ENCODE data around the gene CASP8AP2. TPM values are rescaled to one million over a fixed set of nuclear protein-coding genes. Genes with fewer than 3 reads are reported as not detected.
"Not testable (repeated sequence)": the region's sequence is repeated elsewhere in the genome, so short reads cannot be mapped to it uniquely, and the experiment has no call there.

CASP8AP2 gene
- total RNA-seq = 10 to 100 TPM; 22.5 to 30.4 TPM
- polyA plus RNA-seq (ENCODE audit: insufficient read length in 2 of 2) = 10 to 100 TPM; 12.3 to 14.6 TPM
- long read RNA-seq, donor 1, partial matches to known transcripts = 0 of 3 reads
- long read RNA-seq, donor 1, other reads (novel, unspliced or antisense) = 0 of 3 reads
- long read RNA-seq, donor 2, partial matches to known transcripts = 0 of 1 reads
- long read RNA-seq, donor 2, other reads (novel, unspliced or antisense) = 0 of 1 reads
- long read RNA-seq, donor 3 = 0 reads
- long read RNA-seq, donor 4, partial matches to known transcripts = 0 of 4 reads
- long read RNA-seq, donor 4, other reads (novel, unspliced or antisense) = 0 of 4 reads

DNA sequence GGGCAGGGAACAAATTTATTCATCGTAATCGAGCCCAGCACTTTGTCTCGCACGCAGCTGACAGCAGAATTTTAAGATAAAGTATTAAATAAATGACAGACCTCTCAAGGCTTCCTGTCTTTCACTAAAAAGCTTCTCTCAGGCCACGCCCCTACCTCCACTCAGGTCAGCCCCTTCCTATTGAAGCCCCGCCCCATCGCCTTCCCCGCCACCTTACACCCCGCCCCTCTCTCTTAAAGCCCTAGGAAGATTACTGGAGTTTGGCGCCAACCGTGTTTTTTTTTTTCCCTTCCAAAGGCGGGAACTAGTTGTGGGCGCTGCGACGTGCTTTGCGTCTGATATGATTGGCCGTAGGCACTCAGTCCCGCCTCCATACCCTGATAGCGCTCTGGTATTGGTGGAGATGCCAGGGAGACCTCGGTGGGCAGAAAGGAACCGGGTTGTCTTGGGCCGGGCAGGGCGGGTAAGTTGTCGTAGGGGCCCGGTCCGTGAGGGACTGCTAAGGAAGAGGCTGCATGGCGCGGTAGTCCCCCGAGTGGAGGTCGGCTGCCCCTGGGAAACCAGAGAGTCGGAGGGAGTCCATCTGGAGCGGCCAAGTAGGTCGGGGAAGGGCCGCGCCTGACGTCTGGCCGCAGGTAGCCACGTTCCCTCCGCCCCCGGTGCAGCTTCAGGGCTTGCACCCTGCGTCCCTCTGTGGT is at the start of gene CASP8AP2:
Gene CASP8AP2 (plus strand): TSS at position 409 of the 698 bp plus-strand sequence.
- Histone ChIP-seq H3K27me3 (ENCODE audit: control insufficient read depth, insufficient read depth, low read length) (no peaks in the 10 kb centered on the region), H3K36me3 (ENCODE audit: control insufficient read depth, insufficient read depth, low read length) (peaks cover 19% of the 10 kb centered on the region), H3K27ac (ENCODE audit: low read depth, low read length) (peak within 1 kb of the TSS; percentile 80), H3K4me3 (ENCODE audit: low read depth, low read length) (peak within 1 kb of the TSS; percentile 99), H3K4me1 (ENCODE audit: control insufficient read depth, insufficient read depth, low read length) (peaks cover 13% of the 10 kb centered on the region), H3K9me3 (ENCODE audit: control insufficient read depth, insufficient read depth, low read length) (no peaks in the 10 kb centered on the region)
- peak; percentile 88 to 100 (median 95) for DNase-seq (ENCODE audit: low read depth in 4 of 6, low spot score in 6 of 6)
- 0% methylated on average over 32 of the region's 41 CpGs for WGBS (ENCODE audit: insufficient coverage)

DNA sequence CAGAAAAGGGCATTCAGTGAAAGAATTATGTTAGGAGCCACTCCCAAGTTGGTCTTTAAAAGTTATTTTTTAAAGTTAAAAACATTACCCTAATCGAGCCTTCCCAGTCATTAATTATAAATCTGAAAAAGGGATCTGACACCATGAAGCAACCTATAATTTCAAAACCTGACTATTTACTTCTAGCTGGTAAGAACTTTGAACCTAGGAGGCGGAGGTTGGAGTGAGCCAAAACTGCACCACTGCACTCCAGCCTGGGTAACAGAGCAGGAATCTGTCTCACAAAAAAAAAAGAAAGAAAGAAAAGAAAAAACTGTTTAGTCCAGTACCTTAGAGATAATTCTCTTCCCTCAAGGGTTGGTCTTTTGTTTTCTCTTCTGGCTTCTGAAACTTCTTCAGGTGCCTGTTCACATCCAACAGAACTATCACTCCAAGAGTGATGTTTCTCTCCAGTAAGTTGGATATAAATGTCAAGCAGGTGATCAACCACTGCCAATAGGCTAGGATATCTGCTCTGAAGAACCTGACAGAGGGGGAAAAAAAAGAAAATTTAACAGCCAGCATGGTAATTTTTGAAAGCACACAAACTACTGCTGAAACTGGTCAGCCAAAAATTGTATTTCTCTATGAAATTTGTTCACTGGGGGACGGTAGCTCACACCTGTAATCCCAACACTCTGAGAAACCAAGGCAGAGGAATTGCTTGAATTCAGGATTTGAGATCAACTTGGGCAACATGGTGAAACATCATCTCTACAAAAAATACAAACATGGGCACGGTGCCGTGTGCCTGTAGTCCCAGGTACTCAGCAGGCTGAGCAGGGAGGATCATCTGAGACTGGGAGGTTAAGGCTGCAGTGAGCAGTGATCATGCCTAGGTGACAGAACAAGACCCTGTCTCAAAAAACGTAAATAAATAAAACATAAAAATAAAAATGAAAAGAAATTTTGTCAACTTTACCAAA is 48.3 kb upstream of the CASP8AP2 start:
- no CpG with 5 or more reads among the region's 6 CpGs for WGBS (ENCODE audit: insufficient coverage)

DNA sequence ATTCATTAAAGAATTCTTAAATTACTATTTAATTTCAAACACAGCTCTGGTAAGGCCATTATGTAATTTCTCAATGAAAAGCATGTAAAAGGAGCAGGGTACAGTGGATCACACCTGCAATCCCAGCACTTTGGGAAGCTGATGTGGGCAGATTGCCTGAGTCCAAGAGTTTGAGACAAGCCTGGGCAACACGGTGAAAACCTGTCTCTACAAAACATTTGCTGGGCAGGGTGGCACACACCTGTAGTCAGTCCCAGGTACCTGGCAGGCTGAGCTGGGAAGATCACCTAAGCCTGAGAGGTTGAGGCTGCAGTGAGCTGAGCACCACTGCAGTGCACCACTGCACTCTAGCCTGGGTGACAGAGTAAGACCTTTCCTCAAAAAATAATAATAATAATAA is 47.5 kb upstream of the CASP8AP2 start:
- H3K36me3 ChIP-seq (ENCODE audit: control insufficient read depth, insufficient read depth, low read length) = peaks cover 37% of the 10 kb centered on the region
- no peak for DNase-seq (ENCODE audit: low read depth in 4 of 6, low spot score in 6 of 6)

More for the DNA sequence above, 48.3 kb upstream of the CASP8AP2 start:
- Histone ChIP-seq H3K27ac (ENCODE audit: low read depth, low read length) (no peak overlapping the region), H3K4me1 (ENCODE audit: control insufficient read depth, insufficient read depth, low read length) (no peaks in the 10 kb centered on the region), H3K27me3 (ENCODE audit: control insufficient read depth, insufficient read depth, low read length) (no peaks in the 10 kb centered on the region), H3K36me3 (ENCODE audit: control insufficient read depth, insufficient read depth, low read length) (peaks cover 33% of the 10 kb centered on the region), H3K9me3 (ENCODE audit: control insufficient read depth, insufficient read depth, low read length) (no peaks in the 10 kb centered on the region), H3K4me3 (ENCODE audit: low read depth, low read length) (no peak overlapping the region)
- no peak for DNase-seq (ENCODE audit: low read depth in 4 of 6, low spot score in 6 of 6)

DNA sequence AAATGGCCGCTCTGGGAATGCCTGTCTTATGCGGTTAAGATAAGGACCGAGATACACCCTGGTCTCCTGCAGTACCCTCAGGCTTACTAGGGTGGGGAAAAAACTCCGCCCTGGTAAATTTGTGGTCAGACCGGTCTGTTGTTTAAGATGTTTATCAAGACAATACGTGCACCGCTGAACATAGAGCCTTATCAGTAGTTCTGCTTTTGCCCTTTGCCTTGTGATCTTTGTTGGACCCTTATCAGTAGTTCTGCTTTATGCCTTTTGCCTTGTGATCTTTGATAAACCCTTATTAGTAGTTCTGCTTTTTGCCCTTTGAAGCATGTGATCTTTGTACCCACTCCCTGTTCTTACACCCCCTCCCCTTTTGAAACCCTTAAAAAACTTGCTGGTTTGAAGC is 46.4 kb upstream of the CASP8AP2 start:
- not testable (repeated sequence) for H3K27ac ChIP-seq (ENCODE audit: low read depth, low read length); H3K4me3 ChIP-seq (ENCODE audit: low read depth, low read length); DNase-seq (ENCODE audit: low read depth in 4 of 6, low spot score in 6 of 6); H3K9me3 ChIP-seq (ENCODE audit: control insufficient read depth, insufficient read depth, low read length); H3K4me1 ChIP-seq (ENCODE audit: control insufficient read depth, insufficient read depth, low read length); H3K27me3 ChIP-seq (ENCODE audit: control insufficient read depth, insufficient read depth, low read length)
- WGBS (ENCODE audit: insufficient coverage) = 100% methylated on average over 2 of the region's 7 CpGs
- peaks cover 37% of the 10 kb centered on the region for H3K36me3 ChIP-seq (ENCODE audit: control insufficient read depth, insufficient read depth, low read length)

More for the DNA sequence above, 47.5 kb upstream of the CASP8AP2 start:
- WGBS (ENCODE audit: insufficient coverage) = 100% methylated on average over 1 of the region's 1 CpG
- Histone ChIP-seq H3K9me3 (ENCODE audit: control insufficient read depth, insufficient read depth, low read length) (no peaks in the 10 kb centered on the region), H3K4me3 (ENCODE audit: low read depth, low read length) (no peak overlapping the region), H3K4me1 (ENCODE audit: control insufficient read depth, insufficient read depth, low read length) (no peaks in the 10 kb centered on the region), H3K27ac (ENCODE audit: low read depth, low read length) (no peak overlapping the region), H3K27me3 (ENCODE audit: control insufficient read depth, insufficient read depth, low read length) (no peaks in the 10 kb centered on the region)

DNA sequence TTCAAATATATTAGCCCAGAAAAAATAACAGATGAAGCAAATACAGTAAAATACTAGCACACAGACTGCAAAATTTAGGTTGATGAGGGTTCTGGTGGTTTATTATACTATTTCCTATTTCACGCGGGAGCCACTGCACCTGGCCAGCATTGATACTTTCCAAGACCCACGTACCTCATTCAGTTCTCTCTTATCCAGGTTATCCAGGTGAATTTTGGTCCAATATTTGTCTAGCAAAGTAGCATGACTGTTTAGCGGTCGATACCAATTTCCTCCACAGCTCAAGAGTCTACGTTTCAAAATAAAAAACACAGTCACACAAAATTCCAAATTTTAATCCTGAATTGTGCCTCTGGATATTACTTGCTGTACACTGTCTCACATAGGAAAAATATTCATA is 44.8 kb upstream of the CASP8AP2 start:
- H3K4me3 ChIP-seq (ENCODE audit: low read depth, low read length) = no peak overlapping the region
- no peaks in the 10 kb centered on the region for H3K4me1 ChIP-seq (ENCODE audit: control insufficient read depth, insufficient read depth, low read length)
- no peak for DNase-seq (ENCODE audit: low read depth in 4 of 6, low spot score in 6 of 6)
- H3K9me3 ChIP-seq (ENCODE audit: control insufficient read depth, insufficient read depth, low read length) = no peaks in the 10 kb centered on the region
- H3K27ac ChIP-seq (ENCODE audit: low read depth, low read length) = no peak overlapping the region
- 95% methylated on average over 4 of the region's 6 CpGs for WGBS (ENCODE audit: insufficient coverage)
- no peaks in the 10 kb centered on the region for H3K27me3 ChIP-seq (ENCODE audit: control insufficient read depth, insufficient read depth, low read length)
- peaks cover 38% of the 10 kb centered on the region for H3K36me3 ChIP-seq (ENCODE audit: control insufficient read depth, insufficient read depth, low read length)

DNA sequence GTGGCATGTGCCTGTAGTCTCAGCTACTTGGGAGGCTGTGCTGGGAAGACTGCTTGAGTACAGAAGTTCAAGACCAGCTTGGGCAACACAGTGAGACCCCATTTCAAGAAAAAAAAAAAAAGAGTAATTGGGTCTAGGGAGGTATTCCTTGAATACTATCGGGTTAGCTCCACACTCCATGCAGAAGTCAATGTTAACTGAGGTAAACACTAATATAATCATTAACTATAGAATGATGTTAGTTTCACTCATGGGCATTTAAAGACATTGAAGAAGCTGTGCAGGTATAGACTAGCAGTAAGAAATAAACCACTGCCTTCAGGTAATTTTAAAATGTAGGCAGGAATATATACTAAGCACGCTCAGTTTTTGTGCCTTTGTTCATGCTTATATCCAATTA is 42.7 kb upstream of the CASP8AP2 start:
- H3K36me3 ChIP-seq (ENCODE audit: control insufficient read depth, insufficient read depth, low read length) = peaks cover 31% of the 10 kb centered on the region

DNA sequence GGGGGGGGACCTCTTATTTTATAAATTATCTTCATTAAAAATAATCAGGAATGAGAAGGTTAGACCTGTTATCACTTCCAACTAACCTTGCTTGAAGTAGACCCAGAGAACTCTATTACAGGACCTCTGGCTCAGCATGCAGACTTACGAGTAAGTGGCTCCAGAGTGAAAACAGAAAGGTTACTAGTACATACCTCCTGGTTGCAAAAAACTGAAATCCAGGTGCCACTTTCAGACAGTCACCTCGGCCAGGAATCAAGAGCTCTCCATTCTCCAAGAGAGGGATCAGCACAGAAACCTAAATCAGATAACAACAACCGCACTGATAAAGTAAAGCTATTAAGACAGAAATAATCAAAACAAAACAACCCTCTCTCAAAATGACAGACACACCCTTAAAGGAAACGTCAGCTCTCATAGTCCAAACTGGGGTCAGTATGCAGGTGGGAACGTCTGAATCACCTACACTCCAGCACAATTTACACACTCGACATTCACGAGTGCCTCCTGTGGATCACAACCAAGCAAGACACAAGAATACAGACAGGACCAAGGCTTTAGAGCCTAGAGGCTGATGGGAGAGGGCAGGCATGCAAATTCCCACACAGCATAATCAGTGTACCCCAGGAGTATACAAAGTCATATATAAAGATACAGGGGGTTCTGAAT is 41.9 kb upstream of the CASP8AP2 start:
- no peak overlapping the region for H3K27ac ChIP-seq (ENCODE audit: low read depth, low read length)
- 89% methylated on average over 6 of the region's 7 CpGs for WGBS (ENCODE audit: insufficient coverage)
- no peaks in the 10 kb centered on the region for H3K4me1 ChIP-seq (ENCODE audit: control insufficient read depth, insufficient read depth, low read length)
- H3K36me3 ChIP-seq (ENCODE audit: control insufficient read depth, insufficient read depth, low read length) = peaks cover 30% of the 10 kb centered on the region
- H3K27me3 ChIP-seq (ENCODE audit: control insufficient read depth, insufficient read depth, low read length) = no peaks in the 10 kb centered on the region
- no peak overlapping the region for H3K4me3 ChIP-seq (ENCODE audit: low read depth, low read length)
- DNase-seq (ENCODE audit: low read depth in 4 of 6, low spot score in 6 of 6) = no peak
- H3K9me3 ChIP-seq (ENCODE audit: control insufficient read depth, insufficient read depth, low read length) = no peaks in the 10 kb centered on the region

More for the DNA sequence above, 42.7 kb upstream of the CASP8AP2 start:
- no peak for DNase-seq (ENCODE audit: low read depth in 4 of 6, low spot score in 6 of 6)
- Histone ChIP-seq H3K4me3 (ENCODE audit: low read depth, low read length) (no peak overlapping the region), H3K4me1 (ENCODE audit: control insufficient read depth, insufficient read depth, low read length) (no peaks in the 10 kb centered on the region), H3K27ac (ENCODE audit: low read depth, low read length) (no peak overlapping the region), H3K9me3 (ENCODE audit: control insufficient read depth, insufficient read depth, low read length) (no peaks in the 10 kb centered on the region), H3K27me3 (ENCODE audit: control insufficient read depth, insufficient read depth, low read length) (no peaks in the 10 kb centered on the region)
- no CpG with 5 or more reads among the region's 2 CpGs for WGBS (ENCODE audit: insufficient coverage)

DNA sequence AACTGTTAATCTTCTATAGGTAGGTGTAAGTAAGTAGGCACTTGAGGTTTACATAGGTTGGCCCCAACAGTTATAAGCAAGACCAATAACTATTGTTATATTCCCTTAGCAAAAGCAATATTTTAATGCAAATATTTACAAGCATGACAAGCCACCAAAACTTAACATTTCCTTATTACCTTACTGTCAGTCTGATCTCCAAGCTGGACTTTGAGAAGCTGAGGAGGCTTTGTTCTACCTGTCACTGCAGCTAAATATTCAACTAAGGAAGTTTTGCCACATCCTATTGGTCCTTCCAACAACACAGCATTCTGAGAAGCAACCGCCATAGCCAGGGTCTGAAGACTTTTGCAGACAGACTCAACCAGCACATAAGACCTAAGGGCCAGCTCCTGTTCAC is 39.7 kb upstream of the CASP8AP2 start:
- WGBS (ENCODE audit: insufficient coverage) = 100% methylated on average over 1 of the region's 1 CpG
- no peak overlapping the region for H3K4me3 ChIP-seq (ENCODE audit: low read depth, low read length)
- no peaks in the 10 kb centered on the region for H3K9me3 ChIP-seq (ENCODE audit: control insufficient read depth, insufficient read depth, low read length)
- H3K4me1 ChIP-seq (ENCODE audit: control insufficient read depth, insufficient read depth, low read length) = no peaks in the 10 kb centered on the region
- no peak for DNase-seq (ENCODE audit: low read depth in 4 of 6, low spot score in 6 of 6)
- H3K27ac ChIP-seq (ENCODE audit: low read depth, low read length) = no peak overlapping the region
- H3K36me3 ChIP-seq (ENCODE audit: control insufficient read depth, insufficient read depth, low read length) = peaks cover 33% of the 10 kb centered on the region
- H3K27me3 ChIP-seq (ENCODE audit: control insufficient read depth, insufficient read depth, low read length) = no peaks in the 10 kb centered on the region

DNA sequence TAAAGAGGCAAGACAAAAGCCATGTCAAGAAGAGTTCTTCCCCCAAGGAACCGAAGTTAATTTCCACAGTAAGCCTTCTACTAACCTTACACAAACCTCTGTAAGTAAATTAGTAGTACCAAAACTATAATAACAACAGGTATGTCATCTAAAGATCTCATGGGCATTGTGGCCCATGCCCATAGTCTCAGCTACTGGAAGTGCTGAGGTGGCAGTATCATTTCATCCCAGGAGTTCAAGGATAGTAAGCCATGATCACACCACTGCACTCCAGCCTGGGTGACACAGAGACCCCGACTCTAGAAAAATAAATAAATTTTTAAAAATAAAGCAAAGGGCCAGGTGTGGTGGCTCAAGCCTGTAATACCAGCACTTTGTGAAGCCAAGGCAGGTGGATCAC is 39.3 kb upstream of the CASP8AP2 start:
- Histone ChIP-seq H3K36me3 (ENCODE audit: control insufficient read depth, insufficient read depth, low read length) (peaks cover 35% of the 10 kb centered on the region), H3K27ac (ENCODE audit: low read depth, low read length) (no peak overlapping the region)
- no peak for DNase-seq (ENCODE audit: low read depth in 4 of 6, low spot score in 6 of 6)

More for the DNA sequence above, 39.3 kb upstream of the CASP8AP2 start:
- no CpG with 5 or more reads among the region's 2 CpGs for WGBS (ENCODE audit: insufficient coverage)
- Histone ChIP-seq H3K4me1 (ENCODE audit: control insufficient read depth, insufficient read depth, low read length) (no peaks in the 10 kb centered on the region), H3K4me3 (ENCODE audit: low read depth, low read length) (no peak overlapping the region), H3K9me3 (ENCODE audit: control insufficient read depth, insufficient read depth, low read length) (no peaks in the 10 kb centered on the region), H3K27me3 (ENCODE audit: control insufficient read depth, insufficient read depth, low read length) (no peaks in the 10 kb centered on the region)
